Body of pancreas (tissue), 4 donors: Measurements from ENCODE around the gene ZNF638.

Source experiments
- CTCF ChIP-seq, 7 experiments: fragments of 450-650 bp in 4 of 7; fragments of 200-600 bp in 3 of 7; sonication (generic) in 3 of 7; IDR thresholded peaks; one replicate each; pipeline ENCODE4 v1.5.1; 2016 to 2019; ENCODE audit warnings: antibody characterized with exemption in 7 of 7
- POLR2A ChIP-seq, 3 donors: fragments of 450-650 bp; IDR thresholded peaks; one replicate each; pipeline ENCODE4 v1.6.1; 2016; ENCODE audit warnings: antibody characterized with exemption in 3 of 3, mild to moderate bottlenecking in 2 of 3

- TF ChIP-seq POLR2A (IDR thresholded peaks at IDR 0.05) (no peak), CTCF (IDR thresholded peaks at IDR 0.05) (no peak)
Measured at GRCh38 chr2:71476495-71476894, 144.9 kb downstream of the ZNF638 start.
